Suprapubic skin (tissue), 3 donors: ENCODE results near the gene GLYATL3.

Experiments used
- POLR2A ChIP-seq, 2 donors: fragments of 450-650 bp; IDR thresholded peaks; one replicate each; pipeline ENCODE4 v1.6.1; 2017; ENCODE audit warnings: antibody characterized with exemption in 2 of 2, mild to moderate bottlenecking in 2 of 2, moderate library complexity in 2 of 2
- TF ChIP-seq, protein P1 (sequence below), 2 donors: fragments of 200-600 bp in 1 of 2; fragments of 450-650 bp in 1 of 2; sonication (generic) in 1 of 2; IDR thresholded peaks; one replicate each; pipeline ENCODE4 v1.5.1; 2016 to 2019; ENCODE audit warnings: antibody characterized with exemption in 2 of 2, mild to moderate bottlenecking in 1 of 2, moderate library complexity in 1 of 2

DNA sequence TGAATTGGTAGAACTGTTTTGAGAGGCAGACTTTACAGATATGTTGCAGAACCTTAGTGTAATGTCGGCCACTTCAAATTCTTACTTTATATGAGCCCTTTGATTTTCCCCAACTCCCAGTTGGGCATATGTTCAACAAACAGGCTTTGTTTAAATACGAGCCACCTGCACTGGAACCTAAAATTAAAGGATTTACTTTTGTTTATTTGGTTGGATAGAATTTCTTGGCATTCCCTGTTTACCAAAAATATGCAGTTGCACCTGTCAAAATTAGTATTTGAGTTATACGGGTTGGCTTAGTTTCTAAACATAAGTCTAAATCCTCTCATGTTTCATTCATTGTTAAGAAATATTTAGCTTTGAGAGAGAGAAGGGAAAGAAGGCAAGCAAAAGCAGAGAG is 2.4 kb upstream of the GLYATL3 start:
- TF ChIP-seq, protein P1, sequence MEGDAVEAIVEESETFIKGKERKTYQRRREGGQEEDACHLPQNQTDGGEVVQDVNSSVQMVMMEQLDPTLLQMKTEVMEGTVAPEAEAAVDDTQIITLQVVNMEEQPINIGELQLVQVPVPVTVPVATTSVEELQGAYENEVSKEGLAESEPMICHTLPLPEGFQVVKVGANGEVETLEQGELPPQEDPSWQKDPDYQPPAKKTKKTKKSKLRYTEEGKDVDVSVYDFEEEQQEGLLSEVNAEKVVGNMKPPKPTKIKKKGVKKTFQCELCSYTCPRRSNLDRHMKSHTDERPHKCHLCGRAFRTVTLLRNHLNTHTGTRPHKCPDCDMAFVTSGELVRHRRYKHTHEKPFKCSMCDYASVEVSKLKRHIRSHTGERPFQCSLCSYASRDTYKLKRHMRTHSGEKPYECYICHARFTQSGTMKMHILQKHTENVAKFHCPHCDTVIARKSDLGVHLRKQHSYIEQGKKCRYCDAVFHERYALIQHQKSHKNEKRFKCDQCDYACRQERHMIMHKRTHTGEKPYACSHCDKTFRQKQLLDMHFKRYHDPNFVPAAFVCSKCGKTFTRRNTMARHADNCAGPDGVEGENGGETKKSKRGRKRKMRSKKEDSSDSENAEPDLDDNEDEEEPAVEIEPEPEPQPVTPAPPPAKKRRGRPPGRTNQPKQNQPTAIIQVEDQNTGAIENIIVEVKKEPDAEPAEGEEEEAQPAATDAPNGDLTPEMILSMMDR (IDR thresholded peaks at IDR 0.05), result no peak
- TF ChIP-seq POLR2A (IDR thresholded peaks at IDR 0.05), result no peak
